ENCODE results near the gene MED27. TPM values are rescaled to one million over a fixed set of nuclear protein-coding genes. Genes with fewer than 3 reads are reported as not detected.

MED27 gene
- total and polyA plus RNA-seq, 2 of the 8 experiments (the other 6 are each of a cell fraction or from before 2014, with no cell fraction given), result 29.9 to 56.5 TPM

GRCh38 chr9:131848570-131849160 is 231.0 kb downstream of the MED27 start:
- Histone ChIP-seq H3K18ac (ENCODE audit: extremely low read depth, low read length) (no peak overlapping the region), H3K4me2 (ENCODE audit: insufficient read depth in 1 of 2, low read depth in 2 of 2, low read length in 2 of 2) (no peak overlapping the region), H3K79me2 (ENCODE audit: control insufficient read depth in 1 of 2, insufficient read depth in 2 of 2, low read length in 2 of 2) (no peaks in the 10 kb centered on the region), H2AK5ac (ENCODE audit: low read depth, low read length) (no peak overlapping the region), H4K5ac (ENCODE audit: insufficient read length, low read depth, low read length) (no peak overlapping the region), H3K79me1 (ENCODE audit: low read depth, low read length) (no peaks in the 10 kb centered on the region), H3K4ac (replicated peaks; ENCODE audit: insufficient read length, low read depth, low read length) (no peak overlapping the region), H2BK12ac (ENCODE audit: low read depth, low read length) (no peak overlapping the region), H4K20me1 (replicated peaks in 1 of 2; ENCODE audit: control insufficient read depth in 1 of 2, insufficient read depth in 2 of 2, low read length in 2 of 2) (peaks cover 0 to 5% of the 10 kb centered on the region in 2 experiments), H3K23me2 (ENCODE audit: low read depth, low read length) (peaks cover 5% of the 10 kb centered on the region; the same call in 1 of the 2 replicates), H3K56ac (replicated peaks; ENCODE audit: insufficient read length, low read depth, low read length) (no peak overlapping the region), H2BK5ac (ENCODE audit: low read depth, low read length) (no peak overlapping the region), H3K23ac (ENCODE audit: insufficient read length) (no peak overlapping the region), H3K9me3 (ENCODE audit: insufficient read depth in 2 of 2, low read depth in 1 of 2, low read length in 1 of 2) (no peaks in the 10 kb centered on the region), H2AFZ (ENCODE audit: low read length) (no peak overlapping the region), H4K91ac (replicated peaks; ENCODE audit: insufficient read length, low read length) (no peak overlapping the region), H3K4me1 (replicated peaks in 1 of 4; ENCODE audit: control insufficient read depth in 3 of 4, insufficient read depth in 4 of 4, low read length in 3 of 4) (peaks cover 0 to 3% (median 0%) of the 10 kb centered on the region in 4 experiments; a peak in 2 of 7 replicates), H3K9ac (replicated peaks in 1 of 4; ENCODE audit: extremely low read depth in 1 of 4, low read depth in 3 of 4, low read length in 3 of 4) (no peak overlapping the region), H3K4me3 (ENCODE audit: extremely low read depth in 1 of 4, insufficient read depth in 2 of 4, low read depth in 3 of 4, low read length in 4 of 4) (no peak overlapping the region), H2BK20ac (ENCODE audit: low read length) (no peak overlapping the region), H3K36me3 (ENCODE audit: control insufficient read depth in 2 of 4, insufficient read depth in 4 of 4, low read length in 3 of 4) (no peaks in the 10 kb centered on the region), H3K27me3 (replicated peaks in 1 of 4; ENCODE audit: control insufficient read depth in 3 of 4, extremely low read depth in 1 of 4, insufficient read depth in 3 of 4, low read length in 3 of 4) (no peaks in the 10 kb centered on the region), H3K27ac (ENCODE audit: low read depth, low read length) (no peak overlapping the region), H4K8ac (ENCODE audit: extremely low read depth, insufficient read depth, low read length) (no peak overlapping the region), H3K14ac (ENCODE audit: insufficient read length) (no peak overlapping the region), H2BK15ac (ENCODE audit: low read length) (no peak overlapping the region), H2BK120ac (replicated peaks; ENCODE audit: low read depth, low read length) (no peak overlapping the region)
- POLR2A ChIA-PET (ENCODE audit: partially characterized antibody), result no interaction called here
- WGBS, 2 experiments (ENCODE audit: extremely low coverage in 1 of 2, insufficient coverage in 1 of 2, insufficient read length in 1 of 2, insufficient replicate concordance in 2 of 2, low coverage in 1 of 2, low lambda C conversion rate in 2 of 2, missing lambda C conversion rate in 1 of 2), result 89% methylated on average over 28 of the region's 35 CpGs; no CpG with 5 or more reads in 1 of the 2 experiments
- FAIRE-seq, result no peak
- CTCF ChIA-PET (ENCODE audit: partially characterized antibody), result interaction anchor here (0.5 to 1.9 kb wide), 5 partner anchors 10 to 414 kb away, joined by 3 to 5 read pairs (median 3); no protein-coding TSS in a partner anchor
- no peak for DNase-seq (ENCODE audit: low read depth in 1 of 2, low spot score in 2 of 2)
- TF ChIP-seq RAD21 (IDR thresholded peaks at IDR 0.05 in 1 of 2, conservative IDR thresholded peaks at IDR 0.05 in 1 of 2; ENCODE audit: low read depth in 2 of 2, low read length in 2 of 2) (no peak), KDM5A (IDR thresholded peaks at IDR 0.05; ENCODE audit: low read length) (no peak), BRCA1 (IDR thresholded peaks at IDR 0.05; ENCODE audit: low read depth, low read length) (no peak), CTCF (IDR thresholded peaks at IDR 0.05; ENCODE audit: control extremely low read depth in 1 of 3, insufficient read depth in 1 of 3, low read depth in 1 of 3, low read length in 3 of 3) (0 out of 4 replicates have a peak, but pooled peaks of 1 of the 3 experiments have one; percentile 4)
